AG10803 (cell line): Measurements from ENCODE around the gene LANCL2.

Experiments
- DNase-seq: peaks from one replicate; pipeline ENCODE4 v3.0.0; 2010; ENCODE audit warnings: low read depth
- H3K4me3 ChIP-seq: 2 replicates; pipeline ENCODE4 v1.5.1; 2011; ENCODE audit warnings: mild to moderate bottlenecking, low read length, control low read depth
- TF ChIP-seq, protein P1 (sequence below): conservative IDR thresholded peaks from 2 replicates; pipeline ENCODE4 v1.5.1; 2011; ENCODE audit warnings: mild to moderate bottlenecking, low read length, control low read depth, inconsistent platforms

LANCL2 gene

DNA sequence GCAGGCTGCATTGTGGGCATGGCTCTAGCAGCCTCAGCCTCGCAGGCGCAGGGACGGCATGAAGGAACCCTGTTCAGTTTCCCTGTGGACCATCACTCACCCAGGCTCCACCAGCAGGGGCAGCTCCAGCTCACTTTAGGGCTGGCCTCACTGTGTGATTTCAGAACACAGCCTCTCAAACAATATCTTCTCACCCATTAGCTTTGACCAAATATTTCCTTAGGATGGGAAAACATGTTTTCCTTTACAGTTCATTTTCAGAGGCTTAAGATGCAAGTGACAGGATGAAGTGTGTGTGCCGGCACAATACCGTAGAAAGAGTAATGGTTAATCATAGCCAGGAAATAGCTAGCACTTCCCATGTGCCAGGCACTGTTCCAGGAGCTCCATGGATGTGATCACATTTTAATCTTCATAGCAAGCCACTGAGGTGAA, 58.2 kb downstream of the LANCL2 start:
- TF ChIP-seq, protein P1, sequence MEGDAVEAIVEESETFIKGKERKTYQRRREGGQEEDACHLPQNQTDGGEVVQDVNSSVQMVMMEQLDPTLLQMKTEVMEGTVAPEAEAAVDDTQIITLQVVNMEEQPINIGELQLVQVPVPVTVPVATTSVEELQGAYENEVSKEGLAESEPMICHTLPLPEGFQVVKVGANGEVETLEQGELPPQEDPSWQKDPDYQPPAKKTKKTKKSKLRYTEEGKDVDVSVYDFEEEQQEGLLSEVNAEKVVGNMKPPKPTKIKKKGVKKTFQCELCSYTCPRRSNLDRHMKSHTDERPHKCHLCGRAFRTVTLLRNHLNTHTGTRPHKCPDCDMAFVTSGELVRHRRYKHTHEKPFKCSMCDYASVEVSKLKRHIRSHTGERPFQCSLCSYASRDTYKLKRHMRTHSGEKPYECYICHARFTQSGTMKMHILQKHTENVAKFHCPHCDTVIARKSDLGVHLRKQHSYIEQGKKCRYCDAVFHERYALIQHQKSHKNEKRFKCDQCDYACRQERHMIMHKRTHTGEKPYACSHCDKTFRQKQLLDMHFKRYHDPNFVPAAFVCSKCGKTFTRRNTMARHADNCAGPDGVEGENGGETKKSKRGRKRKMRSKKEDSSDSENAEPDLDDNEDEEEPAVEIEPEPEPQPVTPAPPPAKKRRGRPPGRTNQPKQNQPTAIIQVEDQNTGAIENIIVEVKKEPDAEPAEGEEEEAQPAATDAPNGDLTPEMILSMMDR = peak; percentile 35
- peak; percentile 59 for DNase-seq
- H3K4me3 ChIP-seq = no peak overlapping the region

DNA sequence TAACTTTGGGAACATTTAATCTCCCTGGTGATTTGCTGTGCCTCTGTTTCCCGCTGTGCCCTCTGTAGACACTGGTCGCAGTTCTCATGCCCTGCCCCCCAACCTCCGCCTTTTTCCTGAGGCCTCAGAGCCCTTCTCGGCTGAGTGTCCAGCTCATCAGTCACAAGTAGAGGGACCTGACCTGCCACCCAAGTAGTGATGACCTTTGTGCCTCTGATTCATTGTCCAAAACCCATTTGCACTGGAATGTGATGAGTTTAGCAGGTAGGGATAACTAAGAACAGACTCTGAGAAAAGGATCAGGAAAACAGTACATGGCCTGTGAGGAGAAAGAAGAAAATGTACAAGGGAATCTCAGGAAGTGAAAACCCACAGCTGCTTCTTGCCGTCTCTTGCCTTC, 58.8 kb downstream of the LANCL2 start:
- H3K4me3 ChIP-seq = no peak overlapping the region
- TF ChIP-seq, protein P1 = no peak
- DNase-seq = no peak

DNA sequence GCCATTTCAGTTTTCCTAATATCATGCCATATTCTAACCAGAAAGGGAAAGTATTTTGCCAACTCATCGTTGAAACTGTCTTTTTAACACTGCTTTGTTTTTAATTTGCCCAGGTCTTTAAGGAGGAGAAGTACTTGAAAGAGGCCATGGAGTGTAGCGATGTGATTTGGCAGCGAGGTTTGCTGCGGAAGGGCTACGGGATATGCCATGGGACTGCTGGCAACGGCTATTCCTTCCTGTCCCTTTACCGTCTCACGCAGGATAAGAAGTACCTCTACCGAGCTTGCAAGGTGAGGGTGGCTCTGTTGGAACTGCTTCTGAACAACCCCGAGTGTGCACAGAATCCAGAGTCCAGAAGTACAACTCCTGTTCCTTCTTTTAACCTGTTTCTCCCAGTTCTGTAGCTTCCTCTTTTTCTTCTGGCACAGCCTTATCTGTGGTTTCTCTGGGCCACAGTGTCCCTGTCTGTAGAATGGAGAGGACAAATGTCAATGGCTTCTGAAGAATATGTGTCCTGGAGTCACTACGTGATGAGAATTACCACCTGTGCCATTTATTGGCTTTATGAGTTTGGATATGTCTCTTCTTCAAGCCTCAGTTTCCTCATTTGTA, 60.1 kb downstream of the LANCL2 start:
- DNase-seq = no peak
- TF ChIP-seq, protein P1 = no peak

DNA sequence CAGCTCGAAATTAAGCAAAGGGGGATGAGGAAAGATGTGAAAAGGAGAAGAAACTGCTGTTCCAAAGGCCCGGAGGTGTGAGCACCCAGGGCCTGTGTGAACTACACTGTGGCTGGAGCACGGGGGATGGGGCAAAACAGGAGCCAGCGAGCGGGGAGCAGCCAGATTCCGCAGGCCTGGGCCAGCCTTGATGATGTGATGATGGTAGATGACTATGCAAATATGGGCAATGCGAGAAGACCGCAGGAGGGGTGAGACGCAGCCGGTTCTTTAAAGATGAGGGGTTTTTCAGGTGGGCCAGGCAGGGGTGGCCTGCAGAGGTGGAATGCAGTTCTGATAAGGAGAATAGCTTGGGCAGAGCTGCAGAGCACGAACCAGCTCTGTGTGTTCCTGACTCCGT, 61.5 kb downstream of the LANCL2 start:
- TF ChIP-seq, protein P1 = no peak
- DNase-seq = no peak
- H3K4me3 ChIP-seq = no peak overlapping the region

More for the DNA sequence above, 60.1 kb downstream of the LANCL2 start:
- H3K4me3 ChIP-seq = no peak overlapping the region

DNA sequence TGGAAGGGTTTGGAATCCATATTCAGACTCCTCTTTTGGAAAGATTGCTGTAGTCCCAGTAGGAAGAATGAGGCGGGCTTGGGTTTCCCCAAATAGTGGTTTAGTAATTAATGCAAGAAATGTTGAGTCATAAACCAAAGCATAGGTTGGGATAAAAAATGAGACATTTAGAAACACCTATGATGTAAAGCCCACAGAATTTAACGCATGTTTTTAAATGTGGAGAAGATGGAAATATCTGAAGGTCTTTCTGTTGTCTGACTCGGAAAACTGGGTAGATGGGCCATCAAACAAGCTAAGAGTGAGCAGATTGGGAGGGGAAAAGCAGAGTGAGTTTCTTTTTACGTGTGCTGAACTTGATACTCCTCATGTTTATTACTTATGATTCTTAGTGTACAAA, 62.2 kb downstream of the LANCL2 start:
- TF ChIP-seq, protein P1 = no peak
- H3K4me3 ChIP-seq = no peak overlapping the region
- DNase-seq = no peak

DNA sequence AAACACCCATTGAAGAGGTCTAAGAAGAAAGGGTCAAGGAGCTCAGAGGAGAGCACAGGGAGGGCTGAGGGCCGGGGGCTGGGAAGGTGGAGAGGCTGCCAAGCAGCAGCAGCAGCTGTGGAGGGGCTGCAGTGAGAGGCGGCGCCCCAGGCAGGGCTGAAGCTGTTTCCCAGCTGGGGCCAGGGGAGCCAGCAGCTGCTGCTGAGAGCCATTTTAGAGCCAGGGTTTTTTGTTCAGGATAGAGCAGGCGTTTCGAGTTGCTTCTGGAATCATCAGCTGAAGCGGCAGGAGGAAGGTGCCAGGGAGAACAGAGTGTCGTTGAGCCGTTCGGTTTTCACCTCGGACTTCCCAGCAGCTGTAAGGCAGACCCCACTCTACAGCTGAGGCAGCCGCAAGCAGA, 62.7 kb downstream of the LANCL2 start:
- H3K4me3 ChIP-seq = no peak overlapping the region
- TF ChIP-seq, protein P1 = no peak
- no peak for DNase-seq

DNA sequence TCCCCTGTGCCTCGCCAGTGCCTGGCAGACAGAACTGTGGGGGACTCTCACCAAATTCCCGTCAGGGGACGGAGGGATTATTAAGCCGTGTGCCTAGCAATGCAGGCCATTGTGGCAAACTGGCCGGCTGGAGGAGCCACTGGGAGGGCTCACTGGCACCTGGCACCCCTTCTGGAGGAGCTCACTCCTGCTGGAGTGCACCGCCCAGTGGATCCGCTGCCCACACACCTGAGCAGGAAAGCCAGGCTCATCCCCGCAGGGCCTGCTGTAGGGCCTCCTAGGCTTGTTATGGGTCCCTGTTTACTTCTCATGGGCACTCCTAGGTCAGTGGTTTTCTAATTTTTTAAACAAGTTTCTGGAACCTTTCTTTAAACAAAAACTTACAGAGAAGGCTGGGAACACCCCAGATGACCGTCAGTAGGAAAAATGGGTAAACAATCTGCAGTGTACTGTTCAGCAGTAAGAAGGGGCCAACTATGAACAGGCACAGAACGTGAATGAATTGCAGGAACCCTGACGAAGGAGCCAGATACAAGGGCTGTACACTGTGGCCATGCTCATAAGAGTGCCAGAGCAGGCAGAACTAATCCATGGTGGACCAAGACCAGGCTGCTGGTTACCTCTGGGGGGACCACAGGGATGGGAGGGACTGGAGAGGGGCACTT, 64.8 kb downstream of the LANCL2 start:
- no peak for DNase-seq
- no peak overlapping the region for H3K4me3 ChIP-seq
- TF ChIP-seq, protein P1 = no peak
